HepG2 (cell line): ENCODE results near the gene ST6GALNAC4. TPM values are rescaled to one million over a fixed set of nuclear protein-coding genes. Genes with fewer than 3 reads are reported as not detected.

Source experiments
- CCDC6 ChIP-seq: sonication (generic); formaldehyde crosslinking; IDR thresholded peaks from 2 replicates; pipeline ENCODE4 v1.8.1; 2022; ENCODE audit warnings: mild to moderate bottlenecking, missing genetic modification reagents, moderate library complexity
- EP300 ChIP-seq, 3 experiments: sonication (generic) in 1 of 3; formaldehyde crosslinking in 1 of 3; IDR thresholded peaks; 2 replicates each; pipeline versions ENCODE4 v1.5.1 to v1.6.1; 2011 to 2020; ENCODE audit warnings: low read depth in 2 of 3, low read length in 2 of 3, borderline replicate concordance in 1 of 3, improper control_type of control experiment in 1 of 3, mild to moderate bottlenecking in 1 of 3, missing genetic modification reagents in 1 of 3, moderate library complexity in 1 of 3
- KAT7 ChIP-seq: IDR thresholded peaks from 2 replicates; pipeline ENCODE4 v1.6.1; 2018; ENCODE audit warnings: borderline replicate concordance, missing compliant biosample characterization
- MIER2 ChIP-seq: IDR thresholded peaks from 2 replicates; pipeline ENCODE4 v1.6.1; 2016; ENCODE audit warnings: missing biosample characterization, missing genetic modification reagents
- MTA1 ChIP-seq: sonication (generic); formaldehyde crosslinking; IDR thresholded peaks from 2 replicates; pipeline ENCODE4 v1.4.0; 2020; ENCODE audit warnings: missing genetic modification reagents, mild to moderate bottlenecking, borderline replicate concordance
- NFATC3 ChIP-seq: sonication (generic); formaldehyde crosslinking; IDR thresholded peaks from 2 replicates; pipeline ENCODE4 v1.5.1; 2020; ENCODE audit warnings: mild to moderate bottlenecking, missing genetic modification reagents
- ZNF138 ChIP-seq: sonication (generic); formaldehyde crosslinking; IDR thresholded peaks from 2 replicates; pipeline ENCODE4 v1.5.0; 2020; ENCODE audit warnings: mild to moderate bottlenecking, low read depth, missing genetic modification reagents
- ZNF549 ChIP-seq: sonication (generic); formaldehyde crosslinking; IDR thresholded peaks from 2 replicates; pipeline ENCODE4 v1.5.0; 2020; ENCODE audit warnings: missing genetic modification reagents
- ZNF629 ChIP-seq: sonication (generic); formaldehyde crosslinking; conservative IDR thresholded peaks from 2 replicates; pipeline ENCODE4 v1.5.0; 2020; ENCODE audit warnings: missing genetic modification reagents
- ZNF713 ChIP-seq: sonication (generic); formaldehyde crosslinking; IDR thresholded peaks from 2 replicates; pipeline ENCODE4 v1.4.0; 2020; ENCODE audit warnings: mild to moderate bottlenecking, missing genetic modification reagents
- ZNF761 ChIP-seq: sonication (generic); formaldehyde crosslinking; conservative IDR thresholded peaks from 2 replicates; pipeline ENCODE4 v1.4.0; 2020; ENCODE audit warnings: mild to moderate bottlenecking, missing genetic modification reagents
- polyA plus RNA-seq, 8 experiments: library from polyadenylated mRNA; depleted of rRNA in 3 of 8; stranded (reverse) in 7 of 8; unstranded in 1 of 8; fragments of >200 nt; fragmentation: Illumina TruSeq in 4 of 8; extraction: Trizol in 4 of 8; gene quantifications; 2 replicates each; pipeline versions ENCODE4 v1.2.1 to v1.2.3, GENCODE V29; 2011 to 2016; ENCODE audit warnings: low read depth in 4 of 8, missing spikeins in 1 of 8, mixed read lengths in 1 of 8; ENCODE audit not compliant: insufficient read depth in 1 of 8
- total RNA-seq, 5 experiments: library from RNA; depleted of rRNA; stranded (reverse); fragments of >200 nt; fragmentation: Illumina TruSeq; extraction: Trizol; gene quantifications; 2 replicates each; pipeline ENCODE4 v1.2.3, GENCODE V29; 2016; ENCODE audit warnings: low read depth in 1 of 5
- TF ChIP-seq, protein P1 (sequence below): sonication (generic); formaldehyde crosslinking; IDR thresholded peaks from 2 replicates; pipeline ENCODE4 v1.4.0; 2020; ENCODE audit warnings: missing genetic modification reagents
- TF ChIP-seq, protein P2 (sequence below): sonication (generic); formaldehyde crosslinking; IDR thresholded peaks from 2 replicates; pipeline ENCODE4 v1.4.0; 2020; ENCODE audit warnings: missing genetic modification reagents
- TF ChIP-seq, protein P3 (sequence below): sonication (generic); formaldehyde crosslinking; IDR thresholded peaks from 2 replicates; pipeline ENCODE4 v1.4.0; 2020; ENCODE audit warnings: missing genetic modification reagents
- TF ChIP-seq, protein P4 (sequence below): sonication (generic); formaldehyde crosslinking; IDR thresholded peaks from 2 replicates; pipeline ENCODE4 v1.4.0; 2020; ENCODE audit warnings: missing genetic modification reagents
- TF ChIP-seq, protein P5 (sequence below): IDR thresholded peaks from 2 replicates; pipeline ENCODE4 v1.6.1; 2016
- TF ChIP-seq, protein P6 (sequence below): IDR thresholded peaks from 2 replicates; pipeline ENCODE4 v1.6.1; 2018; ENCODE audit warnings: missing genetic modification reagents
- TF ChIP-seq, protein P7 (sequence below): sonication (generic); formaldehyde crosslinking; IDR thresholded peaks from 2 replicates; pipeline ENCODE4 v1.4.0; 2020; ENCODE audit warnings: missing genetic modification reagents, borderline replicate concordance

ST6GALNAC4 gene
- total and polyA plus RNA-seq, 2 of the 13 experiments (the other 11 are each of a cell fraction or from before 2014, with no cell fraction given) = 18.8 to 27.7 TPM

DNA sequence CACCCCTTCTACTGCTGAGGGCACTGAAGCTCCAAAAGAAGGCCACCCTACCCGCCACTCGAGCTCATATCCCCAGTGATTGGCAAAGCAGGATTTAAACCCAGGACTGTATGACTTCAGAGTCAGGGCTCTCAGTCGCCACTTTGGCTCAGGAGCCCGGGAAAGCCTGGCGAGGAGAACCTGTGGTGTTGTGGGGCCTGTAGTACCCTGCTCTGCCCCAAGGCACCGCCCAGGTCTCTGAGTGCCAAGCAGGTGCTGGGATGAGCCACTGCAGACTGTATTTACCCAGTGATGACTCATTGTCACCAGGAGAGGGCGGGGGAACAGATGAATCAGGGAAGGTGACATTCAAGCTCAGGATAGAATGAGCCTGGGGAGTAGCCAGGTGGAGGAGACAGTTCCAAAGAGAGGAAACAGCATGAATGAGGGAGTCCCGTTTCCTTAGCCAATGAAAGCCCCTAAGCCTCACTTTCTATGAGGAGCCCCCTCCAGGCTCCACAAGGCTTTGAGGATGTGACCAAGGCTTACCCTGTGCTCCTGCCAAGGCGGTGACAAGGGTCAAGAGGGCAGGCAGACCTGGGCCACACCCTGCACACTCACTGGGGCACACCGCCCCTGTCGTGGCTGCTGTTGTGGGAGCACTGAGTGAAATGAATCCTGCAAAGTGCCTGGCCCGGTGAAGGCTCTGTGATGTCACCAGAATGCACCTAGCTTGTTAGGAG, 38.6 kb upstream of the ST6GALNAC4 start (continued):
- TF ChIP-seq NFATC3 = no peak
- TF ChIP-seq, protein P1, sequence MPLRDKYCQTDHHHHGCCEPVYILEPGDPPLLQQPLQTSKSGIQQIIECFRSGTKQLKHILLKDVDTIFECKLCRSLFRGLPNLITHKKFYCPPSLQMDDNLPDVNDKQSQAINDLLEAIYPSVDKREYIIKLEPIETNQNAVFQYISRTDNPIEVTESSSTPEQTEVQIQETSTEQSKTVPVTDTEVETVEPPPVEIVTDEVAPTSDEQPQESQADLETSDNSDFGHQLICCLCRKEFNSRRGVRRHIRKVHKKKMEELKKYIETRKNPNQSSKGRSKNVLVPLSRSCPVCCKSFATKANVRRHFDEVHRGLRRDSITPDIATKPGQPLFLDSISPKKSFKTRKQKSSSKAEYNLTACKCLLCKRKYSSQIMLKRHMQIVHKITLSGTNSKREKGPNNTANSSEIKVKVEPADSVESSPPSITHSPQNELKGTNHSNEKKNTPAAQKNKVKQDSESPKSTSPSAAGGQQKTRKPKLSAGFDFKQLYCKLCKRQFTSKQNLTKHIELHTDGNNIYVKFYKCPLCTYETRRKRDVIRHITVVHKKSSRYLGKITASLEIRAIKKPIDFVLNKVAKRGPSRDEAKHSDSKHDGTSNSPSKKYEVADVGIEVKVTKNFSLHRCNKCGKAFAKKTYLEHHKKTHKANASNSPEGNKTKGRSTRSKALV = no peak
- TF ChIP-seq, protein P2, sequence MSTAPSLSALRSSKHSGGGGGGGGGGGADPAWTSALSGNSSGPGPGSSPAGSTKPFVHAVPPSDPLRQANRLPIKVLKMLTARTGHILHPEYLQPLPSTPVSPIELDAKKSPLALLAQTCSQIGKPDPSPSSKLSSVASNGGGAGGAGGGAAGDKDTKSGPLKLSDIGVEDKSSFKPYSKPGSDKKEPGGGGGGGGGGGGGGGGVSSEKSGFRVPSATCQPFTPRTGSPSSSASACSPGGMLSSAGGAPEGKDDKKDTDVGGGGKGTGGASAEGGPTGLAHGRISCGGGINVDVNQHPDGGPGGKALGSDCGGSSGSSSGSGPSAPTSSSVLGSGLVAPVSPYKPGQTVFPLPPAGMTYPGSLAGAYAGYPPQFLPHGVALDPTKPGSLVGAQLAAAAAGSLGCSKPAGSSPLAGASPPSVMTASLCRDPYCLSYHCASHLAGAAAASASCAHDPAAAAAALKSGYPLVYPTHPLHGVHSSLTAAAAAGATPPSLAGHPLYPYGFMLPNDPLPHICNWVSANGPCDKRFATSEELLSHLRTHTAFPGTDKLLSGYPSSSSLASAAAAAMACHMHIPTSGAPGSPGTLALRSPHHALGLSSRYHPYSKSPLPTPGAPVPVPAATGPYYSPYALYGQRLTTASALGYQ (CRISPR knock-in tag) = no peak; the same call in 1 of the 2 replicates
- no peak for TF ChIP-seq ZNF138
- TF ChIP-seq, protein P3, sequence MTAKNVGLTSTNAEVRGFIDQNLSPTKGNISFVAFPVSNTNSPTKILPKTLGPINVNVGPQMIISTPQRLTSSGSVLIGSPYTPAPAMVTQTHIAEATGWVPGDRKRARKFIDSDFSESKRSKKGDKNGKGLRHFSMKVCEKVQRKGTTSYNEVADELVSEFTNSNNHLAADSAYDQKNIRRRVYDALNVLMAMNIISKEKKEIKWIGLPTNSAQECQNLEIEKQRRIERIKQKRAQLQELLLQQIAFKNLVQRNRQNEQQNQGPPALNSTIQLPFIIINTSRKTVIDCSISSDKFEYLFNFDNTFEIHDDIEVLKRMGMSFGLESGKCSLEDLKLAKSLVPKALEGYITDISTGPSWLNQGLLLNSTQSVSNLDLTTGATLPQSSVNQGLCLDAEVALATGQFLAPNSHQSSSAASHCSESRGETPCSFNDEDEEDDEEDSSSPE (CRISPR knock-in tag) = no peak
- TF ChIP-seq, protein P4, sequence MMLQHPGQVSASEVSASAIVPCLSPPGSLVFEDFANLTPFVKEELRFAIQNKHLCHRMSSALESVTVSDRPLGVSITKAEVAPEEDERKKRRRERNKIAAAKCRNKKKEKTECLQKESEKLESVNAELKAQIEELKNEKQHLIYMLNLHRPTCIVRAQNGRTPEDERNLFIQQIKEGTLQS (CRISPR knock-in tag) = peak; percentile 99
- no peak for TF ChIP-seq MIER2
- TF ChIP-seq, protein P5, sequence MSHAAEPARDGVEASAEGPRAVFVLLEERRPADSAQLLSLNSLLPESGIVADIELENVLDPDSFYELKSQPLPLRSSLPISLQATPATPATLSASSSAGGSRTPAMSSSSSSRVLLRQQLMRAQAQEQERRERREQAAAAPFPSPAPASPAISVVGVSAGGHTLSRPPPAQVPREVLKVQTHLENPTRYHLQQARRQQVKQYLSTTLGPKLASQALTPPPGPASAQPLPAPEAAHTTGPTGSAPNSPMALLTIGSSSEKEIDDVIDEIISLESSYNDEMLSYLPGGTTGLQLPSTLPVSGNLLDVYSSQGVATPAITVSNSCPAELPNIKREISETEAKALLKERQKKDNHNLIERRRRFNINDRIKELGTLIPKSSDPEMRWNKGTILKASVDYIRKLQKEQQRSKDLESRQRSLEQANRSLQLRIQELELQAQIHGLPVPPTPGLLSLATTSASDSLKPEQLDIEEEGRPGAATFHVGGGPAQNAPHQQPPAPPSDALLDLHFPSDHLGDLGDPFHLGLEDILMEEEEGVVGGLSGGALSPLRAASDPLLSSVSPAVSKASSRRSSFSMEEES (CRISPR knock-in tag) = peak; percentile 88
- TF ChIP-seq ZNF549 = no peak
- no peak for TF ChIP-seq ZNF629 (CRISPR knock-in tag)
- no peak for TF ChIP-seq ZNF713 (CRISPR knock-in tag)
- no peak for TF ChIP-seq ZNF761 (CRISPR knock-in tag)
- no peak for TF ChIP-seq CCDC6 (CRISPR knock-in tag)
- TF ChIP-seq, protein P6, sequence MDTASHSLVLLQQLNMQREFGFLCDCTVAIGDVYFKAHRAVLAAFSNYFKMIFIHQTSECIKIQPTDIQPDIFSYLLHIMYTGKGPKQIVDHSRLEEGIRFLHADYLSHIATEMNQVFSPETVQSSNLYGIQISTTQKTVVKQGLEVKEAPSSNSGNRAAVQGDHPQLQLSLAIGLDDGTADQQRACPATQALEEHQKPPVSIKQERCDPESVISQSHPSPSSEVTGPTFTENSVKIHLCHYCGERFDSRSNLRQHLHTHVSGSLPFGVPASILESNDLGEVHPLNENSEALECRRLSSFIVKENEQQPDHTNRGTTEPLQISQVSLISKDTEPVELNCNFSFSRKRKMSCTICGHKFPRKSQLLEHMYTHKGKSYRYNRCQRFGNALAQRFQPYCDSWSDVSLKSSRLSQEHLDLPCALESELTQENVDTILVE (CRISPR knock-in tag) = 0 out of 2 replicates have a peak, but pooled peaks have one; percentile 42
- TF ChIP-seq MTA1 (CRISPR knock-in tag) = peak; percentile 63; the same call in 1 of the 2 replicates
- TF ChIP-seq EP300 (IDR thresholded peaks at IDR 0.05; ENCODE audit: low read depth in 2 of 2, low read length in 2 of 2) = peak in 1 of 2 experiments; percentile 63; a peak in 2 of 4 replicates
- peak; percentile 43; the same call in 1 of the 2 replicates for TF ChIP-seq EP300 (CRISPR knock-in tag; IDR thresholded peaks at IDR 0.05; ENCODE audit: borderline replicate concordance)
- TF ChIP-seq, protein P7, sequence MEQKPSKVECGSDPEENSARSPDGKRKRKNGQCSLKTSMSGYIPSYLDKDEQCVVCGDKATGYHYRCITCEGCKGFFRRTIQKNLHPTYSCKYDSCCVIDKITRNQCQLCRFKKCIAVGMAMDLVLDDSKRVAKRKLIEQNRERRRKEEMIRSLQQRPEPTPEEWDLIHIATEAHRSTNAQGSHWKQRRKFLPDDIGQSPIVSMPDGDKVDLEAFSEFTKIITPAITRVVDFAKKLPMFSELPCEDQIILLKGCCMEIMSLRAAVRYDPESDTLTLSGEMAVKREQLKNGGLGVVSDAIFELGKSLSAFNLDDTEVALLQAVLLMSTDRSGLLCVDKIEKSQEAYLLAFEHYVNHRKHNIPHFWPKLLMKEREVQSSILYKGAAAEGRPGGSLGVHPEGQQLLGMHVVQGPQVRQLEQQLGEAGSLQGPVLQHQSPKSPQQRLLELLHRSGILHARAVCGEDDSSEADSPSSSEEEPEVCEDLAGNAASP (CRISPR knock-in tag) = 0 out of 2 replicates have a peak, but pooled peaks have one; percentile 48
- TF ChIP-seq KAT7 (CRISPR knock-in tag) = no peak
